ENCODE measurements around the gene CDKAL1.

GRCh38 chr6:21082091-21082490, 547.8 kb downstream of the CDKAL1 start:
- TF ChIP-seq ESRRG (CRISPR knock-in tag; IDR thresholded peaks at IDR 0.05) (no peak), TCF4 (CRISPR knock-in tag; IDR thresholded peaks at IDR 0.05; ENCODE audit: borderline replicate concordance) (no peak), CSDC2 (CRISPR knock-in tag; IDR thresholded peaks at IDR 0.05) (no peak), ISL1 (CRISPR knock-in tag; IDR thresholded peaks at IDR 0.05) (no peak), ARNTL (CRISPR knock-in tag; IDR thresholded peaks at IDR 0.05; ENCODE audit: borderline replicate concordance, low read depth) (no peak), SNAI2 (CRISPR knock-in tag; IDR thresholded peaks at IDR 0.05) (no peak), PPARA (CRISPR knock-in tag; IDR thresholded peaks at IDR 0.05; ENCODE audit: borderline replicate concordance) (no peak), BACH2 (CRISPR knock-in tag; IDR thresholded peaks at IDR 0.05; ENCODE audit: borderline replicate concordance) (no peak), ZFP30 (CRISPR knock-in tag; IDR thresholded peaks at IDR 0.05) (no peak), ZNF565 (CRISPR knock-in tag; conservative IDR thresholded peaks at IDR 0.05; ENCODE audit: low read depth) (no peak), PATZ1 (CRISPR knock-in tag; IDR thresholded peaks at IDR 0.05; ENCODE audit: borderline replicate concordance) (no peak), POU6F1 (CRISPR knock-in tag; IDR thresholded peaks at IDR 0.05; ENCODE audit: borderline replicate concordance, low read depth) (no peak), ZFP3 (CRISPR knock-in tag; IDR thresholded peaks at IDR 0.05) (no peak), ZNF70 (CRISPR knock-in tag; IDR thresholded peaks at IDR 0.05) (no peak)

Data from SK-N-SH treated with all-trans-retinoic acid at 6 μM for 48 hours (cell line).